Effector CD4-positive, alpha-beta T cell (primary cell): ENCODE measurements around the gene SLC25A46.
"Not testable (repeated sequence)": the region's sequence is repeated elsewhere in the genome, so short reads cannot be mapped to it uniquely, and the experiment has no call there.

Source experiments
- DNase-seq: peaks from one replicate; pipeline ENCODE4 v3.0.0-alpha.2; 2020
- total RNA-seq: gene quantifications from one replicate; lab custom pipeline; 2026; lab: John Stamatoyannopoulos, UW

SLC25A46 gene
- 56.1 reads per million, percentile 71 among the genes with 10 or more reads in this experiment for total RNA-seq

GRCh38 chr5:110738812-110739651 is at the start of gene SLC25A46:
SLC25A46 (plus strand) TSS chr5:110739007; CDS start chr5:110739120, 113 bp downstream.
- DNase-seq: peak; percentile 86

DNA sequence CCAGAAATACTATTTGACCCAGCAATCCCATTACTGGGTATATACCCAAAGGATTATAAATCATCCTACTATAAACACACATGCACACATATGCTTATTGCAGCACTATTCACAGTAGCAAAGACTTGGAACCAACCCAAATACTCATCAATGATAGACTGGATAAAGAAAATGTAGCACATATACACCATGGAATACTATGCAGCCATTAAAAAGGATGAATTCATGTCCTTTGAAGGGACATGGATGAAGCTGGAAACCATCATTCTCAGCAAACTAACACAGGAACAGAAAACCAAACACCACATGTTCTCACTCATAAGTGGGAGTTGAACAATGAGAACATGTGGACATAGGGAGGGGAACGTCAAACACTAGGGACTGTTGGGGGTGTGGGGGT is 48.2 kb upstream of the SLC25A46 start:
- DNase-seq: not testable (repeated sequence)

DNA sequence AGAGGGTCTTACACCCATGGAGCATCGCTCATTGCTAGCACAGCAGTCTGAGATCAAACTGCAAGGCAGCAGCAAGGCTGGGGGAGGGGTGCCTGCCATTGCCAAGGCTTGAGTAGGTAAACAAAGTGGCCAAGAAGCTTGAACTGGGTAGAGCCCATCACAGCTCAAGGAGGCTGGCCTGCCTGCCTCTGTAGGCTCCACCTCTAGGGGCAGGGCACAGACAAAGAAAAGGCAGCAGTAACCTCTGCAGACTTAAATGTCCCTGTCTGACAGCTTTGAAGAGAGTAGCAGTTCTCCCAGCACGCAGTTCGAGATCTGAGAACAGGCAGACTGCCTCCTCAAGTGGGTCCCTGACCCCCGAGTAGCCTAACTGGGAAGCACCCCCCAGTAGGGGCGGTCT is 46.1 kb upstream of the SLC25A46 start:
- not testable (repeated sequence) for DNase-seq

GRCh38 chr5:110702300-110702699 is 36.5 kb upstream of the SLC25A46 start:
- no peak for DNase-seq

DNA sequence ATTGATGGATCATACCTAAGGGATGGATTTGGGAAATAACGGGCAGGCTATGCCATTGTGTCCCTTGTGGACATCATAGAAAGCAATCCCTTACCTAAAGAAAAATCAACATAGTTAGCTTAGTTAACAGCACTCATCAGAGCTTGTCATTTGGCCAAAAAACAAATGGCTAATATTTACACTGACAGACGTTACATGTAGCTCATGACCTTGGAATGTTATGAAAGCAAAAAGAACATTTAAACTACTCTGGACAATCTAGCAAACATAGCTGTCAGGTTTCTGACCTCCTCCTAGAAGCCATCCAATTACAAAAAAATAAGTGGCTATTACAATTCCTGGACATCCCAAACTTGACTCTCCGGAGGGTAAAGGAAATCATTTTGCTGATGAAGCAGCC is 36.1 kb upstream of the SLC25A46 start:
- no peak for DNase-seq

DNA sequence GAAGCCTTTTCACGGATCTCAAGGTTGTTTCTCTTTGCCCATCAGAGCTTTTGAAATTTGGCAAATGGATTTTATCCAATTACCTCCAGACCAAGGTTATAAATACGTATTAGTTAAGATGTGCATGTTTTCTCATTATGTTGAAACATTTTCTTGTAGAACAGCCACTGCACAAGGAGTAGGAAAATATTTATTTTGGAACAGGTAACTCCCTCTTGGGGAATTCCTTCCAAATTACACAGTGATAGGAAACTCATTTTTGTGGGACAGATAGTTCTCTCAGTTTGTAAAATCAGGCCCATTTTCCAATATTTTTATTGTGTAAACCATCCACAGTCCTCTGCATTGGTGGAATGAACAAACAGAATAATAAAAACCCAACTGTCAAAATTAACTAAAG is 35.3 kb upstream of the SLC25A46 start:
- DNase-seq: no peak

- no peak for DNase-seq
These were observed 33.5 kb upstream of the SLC25A46 start for GRCh38 chr5:110705349-110705748.

DNA sequence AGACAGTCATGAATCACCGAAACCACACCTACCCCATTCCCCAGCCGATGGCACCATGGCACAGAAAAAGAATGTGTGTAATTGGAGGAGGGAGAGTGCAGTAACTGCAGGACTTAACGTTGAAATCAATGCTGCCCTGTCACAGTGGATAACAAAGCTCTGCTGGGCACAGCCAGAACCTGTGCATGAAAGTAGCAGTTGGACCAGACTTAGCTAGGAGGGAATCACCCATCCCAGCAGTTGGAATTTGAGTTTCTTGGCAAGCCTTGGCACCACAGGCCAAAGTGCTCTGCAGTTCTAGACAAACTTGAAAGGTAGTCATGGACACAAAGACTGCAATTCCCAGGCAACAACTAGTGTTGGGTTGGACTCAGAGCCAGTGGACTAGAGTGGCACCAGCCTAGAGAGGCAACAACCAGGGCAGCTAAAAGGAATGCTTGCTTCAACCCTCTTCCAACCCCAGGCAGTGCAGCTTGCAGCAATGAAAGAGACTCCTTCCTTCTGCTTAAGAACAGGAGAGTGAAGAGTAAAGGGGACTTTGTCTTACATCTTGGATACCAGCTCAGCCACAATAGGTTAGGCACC is 31.5 kb upstream of the SLC25A46 start:
- no peak for DNase-seq

DNA sequence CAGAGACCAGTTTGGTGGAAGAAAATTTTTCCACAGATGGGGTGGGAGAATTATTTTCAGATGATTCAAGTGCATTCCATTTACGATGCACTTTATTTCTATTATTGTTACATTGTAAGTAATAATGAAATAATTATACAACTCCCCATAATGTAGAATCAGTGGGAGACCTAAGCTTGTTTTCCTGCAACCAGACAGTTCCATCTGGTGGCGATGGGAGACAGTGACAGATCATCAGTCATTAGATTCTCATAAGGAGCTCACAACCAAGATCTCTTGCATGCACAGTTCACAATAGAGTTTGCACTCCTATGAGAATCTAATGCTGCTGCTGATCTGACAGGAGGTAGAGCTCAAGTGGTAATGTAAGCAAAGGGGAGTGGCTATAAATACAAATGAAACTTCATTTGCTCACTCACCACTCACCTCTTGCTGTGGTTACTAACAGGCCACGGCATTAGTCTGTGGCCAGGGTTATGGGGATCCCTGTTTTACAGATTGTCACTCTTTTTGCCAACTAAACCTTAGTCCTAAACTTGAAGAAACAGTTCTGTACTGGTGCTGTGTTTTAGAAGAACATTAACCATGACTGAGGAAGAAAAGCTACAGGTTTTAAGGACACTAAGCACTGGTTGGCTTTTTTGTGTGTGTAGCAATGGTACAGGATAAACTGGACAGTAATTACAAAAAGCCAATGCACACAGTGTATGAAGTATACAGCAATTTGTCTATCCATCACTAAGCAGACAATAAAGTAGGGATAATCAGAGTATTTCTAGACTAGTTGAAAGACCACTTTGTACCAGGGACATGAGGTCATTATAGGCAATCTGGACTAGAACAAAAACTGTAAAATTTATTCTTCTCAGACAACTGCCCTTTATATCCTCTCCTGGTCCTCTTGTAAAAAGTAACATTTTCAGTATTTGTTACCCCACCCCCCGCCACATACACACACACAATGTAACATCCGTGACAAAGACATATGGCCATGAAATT is 22.3 kb upstream of the SLC25A46 start:
- DNase-seq: no peak

DNA sequence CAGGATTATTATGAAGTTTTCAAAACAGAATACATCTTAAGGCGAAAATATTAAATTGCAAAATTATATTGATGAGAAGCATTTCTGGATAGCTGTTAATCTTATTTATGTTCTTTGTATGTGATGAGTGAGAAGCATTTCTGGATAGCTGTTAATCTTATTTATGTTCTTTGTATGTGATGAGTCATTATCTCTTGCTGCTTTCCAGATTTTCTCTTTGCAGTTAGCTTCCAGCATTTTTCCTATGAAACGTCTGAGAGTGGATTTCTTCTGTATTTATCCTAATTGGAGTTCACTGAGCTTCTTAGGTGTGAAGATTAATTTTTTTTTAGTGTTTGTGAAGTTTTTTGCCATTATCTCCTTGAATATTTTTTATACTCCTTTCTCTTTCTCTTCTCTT is 20.5 kb upstream of the SLC25A46 start:
- DNase-seq: no peak

DNA sequence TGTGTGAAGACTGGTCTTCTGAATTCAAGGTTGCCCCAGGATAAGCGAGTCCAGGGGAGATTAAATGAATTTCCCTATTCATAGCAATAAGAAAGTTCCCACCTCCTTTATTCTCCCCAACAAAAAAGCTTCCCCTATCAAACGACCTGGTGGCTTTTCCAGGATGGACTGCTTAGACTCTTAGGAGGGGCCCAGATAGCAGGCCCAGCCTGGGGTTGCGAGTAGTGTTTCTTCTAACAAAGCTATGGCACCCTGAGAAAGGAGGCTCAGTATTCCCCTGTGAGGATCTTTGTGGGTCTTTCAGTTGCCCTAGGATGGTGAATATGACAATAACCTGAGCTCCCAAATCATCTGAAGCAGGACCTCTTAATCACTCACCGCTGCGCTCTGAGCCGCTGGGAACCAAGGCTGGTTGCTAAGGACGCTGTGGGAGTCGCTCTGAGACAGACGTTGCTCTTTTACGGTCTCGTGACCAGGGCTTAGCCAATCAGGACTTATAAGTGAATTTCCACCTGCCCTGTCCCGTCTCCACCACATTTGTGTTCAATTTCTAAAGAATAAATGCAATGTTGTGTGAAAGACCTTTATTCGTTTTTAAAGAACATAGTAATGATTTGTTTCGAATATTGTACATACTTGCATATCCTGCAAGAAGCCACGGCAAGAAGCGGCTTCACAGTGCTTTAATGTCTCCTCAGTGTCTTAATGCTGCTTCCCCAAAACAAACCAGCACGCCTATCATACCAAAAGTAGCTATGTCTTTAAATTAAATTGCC is 12.4 kb upstream of the SLC25A46 start, which contains the start of gene TMEM232:
Gene TMEM232, minus strand, starts transcription at position 423 of the 776 bp plus-strand sequence. CDS start 59,319 bp downstream, outside the sequence.
- DNase-seq: peak; percentile 66

GRCh38 chr5:110727025-110727314 is 11.8 kb upstream of the SLC25A46 start:
- no peak for DNase-seq

DNA sequence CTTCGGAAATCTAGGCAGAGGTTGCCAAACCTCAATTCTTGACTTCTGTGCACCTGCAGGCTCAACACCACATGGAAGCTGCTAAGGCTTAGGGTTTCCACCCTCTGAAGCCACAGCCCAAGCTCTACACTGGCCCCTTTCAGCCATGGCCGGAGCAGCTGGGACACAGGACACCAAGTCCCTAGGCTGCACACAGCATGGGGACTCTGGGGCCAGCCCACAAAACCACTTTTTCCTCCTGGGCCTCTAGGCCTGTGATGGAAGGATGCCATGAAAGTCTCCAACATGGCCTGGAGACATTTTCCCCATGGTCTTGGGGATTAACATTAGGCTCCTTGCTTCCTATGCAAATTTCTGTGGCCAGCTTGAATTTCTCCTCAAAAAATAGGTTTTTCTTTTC is 7.3 kb upstream of the SLC25A46 start:
- not testable (repeated sequence) for DNase-seq

GRCh38 chr5:110734101-110734500 is 4.7 kb upstream of the SLC25A46 start:
- DNase-seq: no peak

GRCh38 chr5:110735556-110735955 is 3.3 kb upstream of the SLC25A46 start:
- no peak for DNase-seq

DNA sequence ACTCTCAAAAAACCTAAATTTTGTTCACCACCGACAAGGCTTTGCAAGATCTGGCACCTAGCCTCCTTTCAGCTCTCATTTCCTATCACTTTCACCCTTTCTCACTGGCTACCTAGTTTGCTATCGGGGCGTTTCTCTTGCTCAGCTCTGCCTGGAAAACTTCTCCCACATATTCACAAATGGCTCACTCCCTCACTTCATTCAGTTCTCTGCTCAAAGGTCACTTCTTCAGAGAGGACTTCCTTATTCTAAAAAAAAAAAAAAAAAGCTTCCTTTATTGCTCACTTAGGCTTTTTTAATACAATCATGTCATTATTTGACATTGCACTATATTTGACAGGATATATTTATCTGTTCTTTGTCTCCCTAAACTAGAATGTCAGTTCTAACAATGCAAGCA is 2.1 kb upstream of the SLC25A46 start:
- DNase-seq: no peak

GRCh38 chr5:110738503-110738811 is 350 bp upstream of the SLC25A46 start:
- no peak for DNase-seq

DNA sequence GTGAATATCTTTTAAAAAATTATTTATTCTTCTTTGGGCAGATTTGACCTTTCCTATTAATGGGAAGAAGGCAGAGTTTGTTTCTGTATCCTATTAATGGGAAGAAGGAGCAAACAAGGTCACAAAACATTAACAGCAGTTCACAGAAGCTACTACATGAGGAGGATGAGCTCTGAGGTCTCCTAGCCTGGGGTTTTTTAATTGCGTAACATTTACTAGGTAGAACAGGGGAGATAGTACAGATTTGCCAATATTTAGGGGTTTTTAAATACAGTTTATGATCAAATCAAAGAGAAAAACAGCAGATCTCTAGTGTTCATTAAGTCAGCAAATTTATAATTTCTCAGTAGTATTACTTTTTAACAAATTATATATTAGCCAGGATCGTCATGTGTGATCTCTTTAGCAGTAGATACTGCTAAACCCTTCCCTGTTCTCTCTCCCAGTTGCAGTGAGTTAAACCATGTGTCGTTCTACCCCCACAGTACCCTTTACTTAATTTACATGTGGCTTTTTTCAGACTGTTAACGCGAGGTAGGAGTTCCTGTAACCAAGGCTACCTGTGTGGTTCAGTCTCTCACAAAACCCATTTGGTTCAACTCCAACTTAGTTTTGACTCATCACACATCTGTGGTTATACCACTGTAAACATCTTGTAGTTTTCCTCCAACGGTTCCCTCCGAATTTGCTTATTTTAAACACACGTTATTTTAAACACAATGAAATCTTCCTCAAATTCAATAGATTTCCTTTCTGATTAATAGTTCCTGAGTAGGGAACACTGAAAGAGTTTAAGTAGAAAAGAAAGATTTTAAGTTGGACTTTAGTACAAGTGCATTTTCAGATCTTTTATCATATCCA is 13.3 kb downstream of the SLC25A46 start:
- DNase-seq: peak; percentile 13

DNA sequence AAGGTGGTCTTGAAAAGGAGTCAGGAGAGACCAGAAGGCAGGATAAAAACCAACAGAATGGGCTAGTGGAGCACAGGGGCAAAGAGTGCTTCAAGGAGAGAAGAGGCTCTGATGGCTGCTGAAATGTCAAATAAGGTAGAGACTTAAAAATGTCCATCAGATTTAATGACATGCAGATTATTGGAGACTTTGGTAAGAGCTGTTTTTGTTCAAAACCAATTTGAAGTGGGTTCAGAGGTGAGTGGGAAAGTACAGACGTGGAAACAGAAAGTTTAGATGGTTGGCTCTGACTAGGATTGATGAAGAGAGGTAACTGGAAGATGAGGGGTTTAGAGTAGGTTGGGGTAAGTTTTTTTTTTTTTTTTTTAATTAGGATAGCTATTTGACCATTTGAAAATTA is 14.1 kb downstream of the SLC25A46 start:
- no peak for DNase-seq

- no peak for DNase-seq
These were observed 14.8 kb downstream of the SLC25A46 start for GRCh38 chr5:110753600-110753999.

DNA sequence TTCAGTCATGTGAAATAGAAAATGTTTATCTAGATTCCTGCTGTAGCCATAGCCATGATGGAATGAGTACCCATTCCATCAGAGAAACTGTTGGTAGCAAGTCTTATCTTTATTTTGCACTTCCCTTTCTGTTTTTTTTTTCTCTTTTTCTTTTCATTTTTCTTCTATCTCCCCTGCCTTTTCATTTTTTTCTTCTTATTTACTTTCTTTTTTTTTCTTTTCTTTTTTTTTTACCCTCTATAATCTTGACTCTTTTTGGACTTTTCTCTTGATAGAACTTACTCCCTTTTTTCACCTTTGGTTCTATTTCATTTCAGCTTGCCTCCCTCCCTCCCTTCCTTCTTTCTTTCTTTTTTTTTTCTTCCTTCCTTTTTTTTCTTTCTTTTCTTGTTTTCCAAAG is 15.4 kb downstream of the SLC25A46 start:
- DNase-seq: no peak
